GM18909 (cell line): ENCODE data around the gene ELOVL7.
"Not testable (repeated sequence)": the region's sequence is repeated elsewhere in the genome, so short reads cannot be mapped to it uniquely, and the experiment has no call there.

Source experiments
- ATAC-seq: cut with Tn5 transposase; IDR thresholded peaks from one replicate; pipeline ENCODE4 v1.9.1; 2021; ENCODE audit warnings: mild to moderate bottlenecking; ENCODE audit not compliant: unreplicated experiment, poor library complexity

The ELOVL7 gene

GRCh38 chr5:60843936-60844905 is at the start of gene ELOVL7:
ELOVL7 (minus strand) TSS chr5:60844269; CDS start chr5:60787397, 56,872 bp downstream.
- ATAC-seq: peak; percentile 92

GRCh38 chr5:60893521-60893920 is 49.5 kb upstream of the ELOVL7 start:
- ATAC-seq: no peak

- ATAC-seq: no peak
These were observed 47.6 kb upstream of the ELOVL7 start for GRCh38 chr5:60891667-60892066.

- ATAC-seq: peak; percentile 82
These were observed 44.4 kb upstream of the ELOVL7 start for GRCh38 chr5:60888359-60889061.

- no peak for ATAC-seq
These were observed 43.7 kb upstream of the ELOVL7 start for GRCh38 chr5:60887746-60888145.

GRCh38 chr5:60887096-60887495 is 43.0 kb upstream of the ELOVL7 start:
- no peak for ATAC-seq

- ATAC-seq: no peak
These were observed 42.1 kb upstream of the ELOVL7 start for GRCh38 chr5:60886158-60886557.

GRCh38 chr5:60883229-60883628 is 39.2 kb upstream of the ELOVL7 start:
- no peak for ATAC-seq

- ATAC-seq: no peak
These were observed 28.8 kb upstream of the ELOVL7 start for GRCh38 chr5:60872892-60873291.

GRCh38 chr5:60870857-60871256 is 26.8 kb upstream of the ELOVL7 start:
- ATAC-seq: no peak

- ATAC-seq: not testable (repeated sequence)
These were observed 16.5 kb upstream of the ELOVL7 start for GRCh38 chr5:60860572-60860971.

GRCh38 chr5:60856066-60856465 is 12.0 kb upstream of the ELOVL7 start:
- no peak for ATAC-seq

- ATAC-seq: no peak
These were observed 8.9 kb upstream of the ELOVL7 start for GRCh38 chr5:60852940-60853339.

- no peak for ATAC-seq
These were observed 8.2 kb upstream of the ELOVL7 start for GRCh38 chr5:60852317-60852716.

- ATAC-seq: no peak
These were observed 7.6 kb upstream of the ELOVL7 start for GRCh38 chr5:60851626-60852025.

GRCh38 chr5:60846298-60846697 is 2.2 kb upstream of the ELOVL7 start:
- no peak for ATAC-seq

GRCh38 chr5:60843386-60843935 is 608 bp downstream of the ELOVL7 start:
- peak; percentile 33 for ATAC-seq

GRCh38 chr5:60842871-60843385 is 1.1 kb downstream of the ELOVL7 start:
- no peak for ATAC-seq

- ATAC-seq: no peak
These were observed 2.7 kb downstream of the ELOVL7 start for GRCh38 chr5:60841361-60841760.

GRCh38 chr5:60836131-60836530 is 7.9 kb downstream of the ELOVL7 start:
- no peak for ATAC-seq

GRCh38 chr5:60835554-60835953 is 8.5 kb downstream of the ELOVL7 start:
- ATAC-seq: no peak
